ENCODE results near the gene EIF6. TPM values are rescaled to one million over a fixed set of nuclear protein-coding genes. Genes with fewer than 3 reads are reported as not detected.
A peak's percentile ranks its signal among the peaks of the same experiment; 100 is the strongest.

Gene EIF6
- total RNA-seq, 1 donor from 2014 or later = 271 TPM

DNA sequence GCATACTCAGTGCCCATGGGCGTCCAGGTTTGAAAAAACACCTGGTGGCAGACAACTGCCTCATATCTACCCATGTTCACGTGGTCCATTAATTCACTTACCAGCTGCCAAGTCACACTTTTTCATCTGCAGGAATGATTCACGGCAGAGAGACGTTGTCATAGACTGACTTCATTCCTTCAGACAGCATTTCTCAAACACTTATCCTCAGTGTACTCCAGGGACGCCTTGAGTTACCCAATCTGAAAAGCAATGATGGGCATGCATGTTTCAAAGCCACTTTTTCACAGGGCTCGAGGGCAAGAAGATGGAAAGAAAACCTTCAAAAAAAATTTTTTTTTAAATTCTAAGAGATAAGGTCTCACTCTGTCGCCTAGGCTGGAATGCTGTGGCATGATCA is 12.7 kb downstream of the EIF6 start:
- Histone ChIP-seq H2AFZ (ENCODE audit: low read depth, low read length) (no peak overlapping the region), H3K36me3 (ENCODE audit: insufficient read depth, low read length) (peaks cover 3% of the 10 kb centered on the region), H3K9ac (ENCODE audit: low read length) (no peak overlapping the region), H3K4me2 (ENCODE audit: low read length) (no peak overlapping the region), H4K20me1 (ENCODE audit: insufficient read depth, low read length) (no peaks in the 10 kb centered on the region), H3K27ac (ENCODE audit: low read depth, low read length) (no peak overlapping the region), H3K4me1 (ENCODE audit: insufficient read depth, low read length) (peaks cover 7% of the 10 kb centered on the region), H3K4me3 (ENCODE audit: insufficient read depth, low read depth, low read length) (no peak overlapping the region), H3K9me3 (ENCODE audit: insufficient read depth, low read depth, low read length) (no peaks in the 10 kb centered on the region), H3K27me3 (ENCODE audit: insufficient read depth, low read length) (no peaks in the 10 kb centered on the region), H3K79me2 (ENCODE audit: insufficient read depth, low read length) (peaks cover 16% of the 10 kb centered on the region)
- no peak overlapping the region for H3K27ac Mint-ChIP-seq (ENCODE audit: unreplicated experiment)
- TF ChIP-seq, protein P1, sequence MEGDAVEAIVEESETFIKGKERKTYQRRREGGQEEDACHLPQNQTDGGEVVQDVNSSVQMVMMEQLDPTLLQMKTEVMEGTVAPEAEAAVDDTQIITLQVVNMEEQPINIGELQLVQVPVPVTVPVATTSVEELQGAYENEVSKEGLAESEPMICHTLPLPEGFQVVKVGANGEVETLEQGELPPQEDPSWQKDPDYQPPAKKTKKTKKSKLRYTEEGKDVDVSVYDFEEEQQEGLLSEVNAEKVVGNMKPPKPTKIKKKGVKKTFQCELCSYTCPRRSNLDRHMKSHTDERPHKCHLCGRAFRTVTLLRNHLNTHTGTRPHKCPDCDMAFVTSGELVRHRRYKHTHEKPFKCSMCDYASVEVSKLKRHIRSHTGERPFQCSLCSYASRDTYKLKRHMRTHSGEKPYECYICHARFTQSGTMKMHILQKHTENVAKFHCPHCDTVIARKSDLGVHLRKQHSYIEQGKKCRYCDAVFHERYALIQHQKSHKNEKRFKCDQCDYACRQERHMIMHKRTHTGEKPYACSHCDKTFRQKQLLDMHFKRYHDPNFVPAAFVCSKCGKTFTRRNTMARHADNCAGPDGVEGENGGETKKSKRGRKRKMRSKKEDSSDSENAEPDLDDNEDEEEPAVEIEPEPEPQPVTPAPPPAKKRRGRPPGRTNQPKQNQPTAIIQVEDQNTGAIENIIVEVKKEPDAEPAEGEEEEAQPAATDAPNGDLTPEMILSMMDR (IDR thresholded peaks at IDR 0.05; ENCODE audit: insufficient read depth, low read depth, low read length) = no peak
- TF ChIP-seq EZH2 (IDR thresholded peaks at IDR 0.05; ENCODE audit: insufficient read depth, low read length) = no peak
- no peak for FAIRE-seq
- H3K4me1 Mint-ChIP-seq (ENCODE audit: low read depth, unreplicated experiment) = peaks cover 13% of the 10 kb centered on the region
- peak; percentile 58 for DNase-seq (ENCODE audit: low read depth)
- H3K27me3 Mint-ChIP-seq (ENCODE audit: low read depth, unreplicated experiment) = no peaks in the 10 kb centered on the region
- H3K4me3 Mint-ChIP-seq (ENCODE audit: unreplicated experiment) = no peak overlapping the region
- peaks cover 15% of the 10 kb centered on the region for H3K36me3 Mint-ChIP-seq (ENCODE audit: low read depth, unreplicated experiment)
- H3K9me3 Mint-ChIP-seq (ENCODE audit: unreplicated experiment) = no peaks in the 10 kb centered on the region

DNA sequence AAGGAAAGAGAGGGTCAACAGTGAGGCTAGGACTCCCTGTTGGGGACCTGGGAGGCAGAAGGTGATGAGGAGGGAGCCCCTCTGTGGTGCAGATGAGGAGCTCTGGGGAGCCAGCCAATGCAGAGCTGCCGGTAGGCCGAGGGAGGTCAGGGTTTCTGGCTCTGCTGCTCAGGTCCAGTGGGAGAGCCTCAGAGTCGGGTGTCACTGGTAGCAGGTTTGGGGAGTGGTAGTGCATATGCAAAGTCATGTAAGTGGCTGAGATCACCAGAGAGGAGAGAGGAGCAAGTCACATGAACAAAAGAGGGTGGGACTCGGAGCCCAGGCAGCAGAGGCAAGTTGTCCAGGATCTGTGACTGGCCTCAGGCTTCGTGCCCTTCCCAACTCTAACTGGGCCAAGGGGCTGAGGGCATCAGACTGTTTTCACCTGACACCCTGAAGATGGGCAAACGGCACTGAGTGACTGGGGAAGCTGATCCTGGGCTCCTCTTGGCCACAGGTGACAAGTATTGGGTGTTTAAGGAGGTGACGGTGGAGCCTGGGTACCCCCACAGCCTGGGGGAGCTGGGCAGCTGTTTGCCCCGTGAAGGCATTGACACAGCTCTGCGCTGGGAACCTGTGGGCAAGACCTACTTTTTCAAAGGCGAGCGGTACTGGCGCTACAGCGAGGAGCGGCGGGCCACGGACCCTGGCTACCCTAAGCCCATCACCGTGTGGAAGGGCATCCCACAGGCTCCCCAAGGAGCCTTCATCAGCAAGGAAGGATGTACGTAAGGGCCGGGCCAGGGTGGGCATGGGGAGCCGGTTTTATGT is 13.3 kb downstream of the EIF6 start:
- Mint-ChIP-seq H3K4me1 (ENCODE audit: low read depth, unreplicated experiment) (peaks cover 8% of the 10 kb centered on the region), H3K27ac (ENCODE audit: unreplicated experiment) (no peak overlapping the region), H3K36me3 (ENCODE audit: low read depth, unreplicated experiment) (peaks cover 16% of the 10 kb centered on the region), H3K4me3 (ENCODE audit: unreplicated experiment) (peak overlapping the region; percentile 50), H3K27me3 (ENCODE audit: low read depth, unreplicated experiment) (no peaks in the 10 kb centered on the region), H3K9me3 (ENCODE audit: unreplicated experiment) (no peaks in the 10 kb centered on the region)
- Histone ChIP-seq H3K79me2 (ENCODE audit: insufficient read depth, low read length) (peaks cover 10% of the 10 kb centered on the region), H4K20me1 (ENCODE audit: insufficient read depth, low read length) (no peaks in the 10 kb centered on the region), H3K4me3 (ENCODE audit: insufficient read depth, low read depth, low read length) (no peak overlapping the region), H3K36me3 (ENCODE audit: insufficient read depth, low read length) (peaks cover 2% of the 10 kb centered on the region), H3K9me3 (ENCODE audit: insufficient read depth, low read depth, low read length) (no peaks in the 10 kb centered on the region), H3K27ac (ENCODE audit: low read depth, low read length) (no peak overlapping the region), H3K4me1 (ENCODE audit: insufficient read depth, low read length) (peaks cover under 1% of the 10 kb centered on the region), H3K4me2 (ENCODE audit: low read length) (no peak overlapping the region), H3K9ac (ENCODE audit: low read length) (no peak overlapping the region), H3K27me3 (ENCODE audit: insufficient read depth, low read length) (no peaks in the 10 kb centered on the region), H2AFZ (ENCODE audit: low read depth, low read length) (no peak overlapping the region)
- TF ChIP-seq, protein P1 (IDR thresholded peaks at IDR 0.05; ENCODE audit: insufficient read depth, low read depth, low read length) = no peak
- TF ChIP-seq EZH2 (IDR thresholded peaks at IDR 0.05; ENCODE audit: insufficient read depth, low read length) = no peak
- DNase-seq (ENCODE audit: low read depth) (no peak), FAIRE-seq (no peak)
